Measurements from ENCODE around the gene MINDY4B.

GRCh38 chr3:150874666-150875219, 30.5 kb downstream of the MINDY4B start:
- no peak for TF ChIP-seq ZNF629 (tag by site-specific recombination; IDR thresholded peaks at IDR 0.05)
- no peak for TF ChIP-seq ZIC2 (tag by site-specific recombination; IDR thresholded peaks at IDR 0.05)
- TF ChIP-seq PRDM1 (tag by site-specific recombination; IDR thresholded peaks at IDR 0.05): no peak
- no peak for TF ChIP-seq CTCF (tag by site-specific recombination; IDR thresholded peaks at IDR 0.05)
- no peak for TF ChIP-seq ZFHX2 (tag by site-specific recombination; conservative IDR thresholded peaks at IDR 0.05)
- TF ChIP-seq ZNF140 (tag by site-specific recombination; IDR thresholded peaks at IDR 0.05): no peak
- no peak for TF ChIP-seq ZNF558 (tag by site-specific recombination; IDR thresholded peaks at IDR 0.05)
- TF ChIP-seq ZNF549 (tag by site-specific recombination; IDR thresholded peaks at IDR 0.05): no peak
- no peak for TF ChIP-seq ZNF350 (tag by site-specific recombination; IDR thresholded peaks at IDR 0.05)
- no peak for TF ChIP-seq ZNF239 (tag by site-specific recombination; IDR thresholded peaks at IDR 0.05)
- TF ChIP-seq REST (tag by site-specific recombination; IDR thresholded peaks at IDR 0.05): no peak
